Thyroid gland (tissue), 4 donors: ENCODE measurements around the gene CCDC92. TPM values are rescaled to one million over a fixed set of nuclear protein-coding genes. Genes with fewer than 3 reads are reported as not detected.

ENCODE experiments used
- DNase-seq, 2 donors: peaks; one replicate each; pipeline ENCODE4 v3.0.0-alpha.2; 2019
- H3K27ac ChIP-seq, 3 donors: fragments of 200-600 bp; sonication (generic); 1 replicate in 2 of 3; 2 replicates in 1 of 3; pipeline ENCODE4 v1.5.1; 2016 to 2019; ENCODE audit warnings: mild to moderate bottlenecking in 1 of 3, moderate library complexity in 1 of 3
- H3K27me3 ChIP-seq: fragments of 200-600 bp; sonication (generic); one replicate; pipeline ENCODE4 v1.5.1; 2019
- H3K36me3 ChIP-seq, 2 donors: fragments of 200-600 bp; sonication (generic); one replicate each; pipeline ENCODE4 v1.5.1; 2016 to 2019
- H3K4me1 ChIP-seq, 2 donors: fragments of 200-600 bp; sonication (generic); one replicate each; pipeline ENCODE4 v1.5.1; 2017 to 2019
- H3K4me3 ChIP-seq, 3 donors: fragments of 200-600 bp; sonication (generic); replicated peaks in 1 of 3; 1 replicate in 2 of 3; 2 replicates in 1 of 3; pipeline ENCODE4 v1.5.1; 2016; ENCODE audit warnings: mild to moderate bottlenecking in 1 of 3
- H3K9me3 ChIP-seq: fragments of 200-600 bp; sonication (generic); one replicate; pipeline ENCODE4 v1.5.1; 2017
- POLR2A ChIP-seq, 2 donors: fragments of 450-650 bp; IDR thresholded peaks; one replicate each; pipeline ENCODE4 v1.6.1; 2017; ENCODE audit warnings: antibody characterized with exemption in 2 of 2, mild to moderate bottlenecking in 2 of 2, moderate library complexity in 1 of 2
- WGBS, 2 donors: methylation state at CpG; one replicate each; pipeline ENCODE4 v1.1.5; 2017; 5-methylcytosine and 5-hydroxymethylcytosine counted together
- intact Hi-C: fragments of 100-400 bp; cut with DNase I; formaldehyde crosslinking; loops from one replicate; pipeline ENCODE4 v1.15.1; 2023
- total RNA-seq, 4 donors: library from RNA; depleted of rRNA; stranded (reverse); fragments of >200 nt; gene quantifications; one replicate each; pipeline ENCODE4 v1.2.3, GENCODE V29; 2016
- TF ChIP-seq, protein P1 (sequence below), 6 experiments: fragments of 200-600 bp in 3 of 6; fragments of 450-650 bp in 3 of 6; sonication (generic) in 3 of 6; IDR thresholded peaks; one replicate each; pipeline ENCODE4 v1.5.1; 2016 to 2019; ENCODE audit warnings: antibody characterized with exemption in 6 of 6, mild to moderate bottlenecking in 2 of 6, inconsistent platforms in 1 of 6, moderate library complexity in 1 of 6

The CCDC92 gene
- total RNA-seq, result 10 to 100 TPM; 26.6 to 47.0 (median 39.1) TPM

- no peaks in the 10 kb centered on the region for H3K9me3 ChIP-seq
- H3K4me3 ChIP-seq, result peak within 1 kb of the TSS; percentile 56 to 94 (median 71)
- peak; percentile 96 for DNase-seq
- H3K36me3 ChIP-seq, result peaks cover 0 to 4% of the 10 kb centered on the region in 2 donors
- intact Hi-C loops, result no loop called here
- TF ChIP-seq POLR2A (IDR thresholded peaks at IDR 0.05), result peak; percentile 71 to 83
- TF ChIP-seq, protein P1, sequence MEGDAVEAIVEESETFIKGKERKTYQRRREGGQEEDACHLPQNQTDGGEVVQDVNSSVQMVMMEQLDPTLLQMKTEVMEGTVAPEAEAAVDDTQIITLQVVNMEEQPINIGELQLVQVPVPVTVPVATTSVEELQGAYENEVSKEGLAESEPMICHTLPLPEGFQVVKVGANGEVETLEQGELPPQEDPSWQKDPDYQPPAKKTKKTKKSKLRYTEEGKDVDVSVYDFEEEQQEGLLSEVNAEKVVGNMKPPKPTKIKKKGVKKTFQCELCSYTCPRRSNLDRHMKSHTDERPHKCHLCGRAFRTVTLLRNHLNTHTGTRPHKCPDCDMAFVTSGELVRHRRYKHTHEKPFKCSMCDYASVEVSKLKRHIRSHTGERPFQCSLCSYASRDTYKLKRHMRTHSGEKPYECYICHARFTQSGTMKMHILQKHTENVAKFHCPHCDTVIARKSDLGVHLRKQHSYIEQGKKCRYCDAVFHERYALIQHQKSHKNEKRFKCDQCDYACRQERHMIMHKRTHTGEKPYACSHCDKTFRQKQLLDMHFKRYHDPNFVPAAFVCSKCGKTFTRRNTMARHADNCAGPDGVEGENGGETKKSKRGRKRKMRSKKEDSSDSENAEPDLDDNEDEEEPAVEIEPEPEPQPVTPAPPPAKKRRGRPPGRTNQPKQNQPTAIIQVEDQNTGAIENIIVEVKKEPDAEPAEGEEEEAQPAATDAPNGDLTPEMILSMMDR (IDR thresholded peaks at IDR 0.05), result peak in 3 of 6 experiments; percentile 13 to 34 (median 23)
- H3K27ac ChIP-seq, result peak within 1 kb of the TSS; percentile 72 to 97 (median 93)
- no peaks in the 10 kb centered on the region for H3K27me3 ChIP-seq
- H3K4me1 ChIP-seq, result peaks cover 14 to 21% of the 10 kb centered on the region in 2 donors
- 0% methylated on average over 8 to 10 of the region's 138 CpGs for WGBS, 2 donors
These were observed at the start of gene CCDC92, which contains the start of gene ZNF664 for GRCh38 chr12:123972457-123973401. Gene CCDC92 (minus strand): TSS chr12:123972831. CDS start chr12:123944305, 28,526 bp downstream. Gene ZNF664 (plus strand): TSS chr12:123973215. CDS start chr12:124012145, 38,930 bp downstream.

GRCh38 chr12:124022161-124022560, 49.5 kb upstream of the CCDC92 start:
- H3K27me3 ChIP-seq, result no peaks in the 10 kb centered on the region
- no peak for DNase-seq
- intact Hi-C loops, result no loop called here
- no peaks in the 10 kb centered on the region for H3K9me3 ChIP-seq
- H3K27ac ChIP-seq, result no peak overlapping the region
- H3K4me3 ChIP-seq, result no peak overlapping the region
- TF ChIP-seq POLR2A (IDR thresholded peaks at IDR 0.05), result no peak
- TF ChIP-seq, protein P1 (IDR thresholded peaks at IDR 0.05), result no peak
- H3K4me1 ChIP-seq, result peaks cover 0 to 15% of the 10 kb centered on the region in 2 donors
- WGBS, 2 donors, result 93% methylated on average over 3 of the region's 3 CpGs
- H3K36me3 ChIP-seq, result no peaks in the 10 kb centered on the region

DNA sequence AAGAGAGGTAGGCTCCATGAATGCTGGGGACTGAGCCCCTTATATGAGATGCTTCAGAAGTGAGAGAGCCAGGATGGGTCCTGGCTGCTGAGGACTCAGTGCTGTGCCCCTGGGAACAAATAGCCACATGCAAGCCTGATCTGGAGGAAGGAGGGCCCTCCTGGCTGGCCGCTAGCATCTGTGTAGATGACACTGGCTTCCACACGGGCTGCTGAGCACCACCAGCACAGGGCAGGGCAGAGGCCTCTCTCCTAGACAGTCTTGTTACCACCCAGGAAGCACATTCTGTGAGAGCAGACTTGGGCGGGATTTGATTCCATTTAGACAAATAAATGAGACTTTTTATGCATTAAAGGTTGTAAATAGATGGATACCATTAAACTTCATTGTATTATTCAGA, 48.4 kb upstream of the CCDC92 start:
- Histone ChIP-seq H3K4me3 (no peak overlapping the region), H3K27ac (peak overlapping the region in 1 of 3 donors; percentile 49), H3K4me1 (peaks cover 0 to 15% of the 10 kb centered on the region in 2 donors), H3K36me3 (no peaks in the 10 kb centered on the region), H3K9me3 (no peaks in the 10 kb centered on the region), H3K27me3 (no peaks in the 10 kb centered on the region)
- 69 to 79% methylated on average over 2 to 3 of the region's 3 CpGs for whole genome bisulfite sequencing, 2 donors
- no peak for DNase-seq
- TF ChIP-seq, protein P1 (IDR thresholded peaks at IDR 0.05), result no peak
- no peak for TF ChIP-seq POLR2A (IDR thresholded peaks at IDR 0.05)
- intact Hi-C loops, result no loop called here

DNA sequence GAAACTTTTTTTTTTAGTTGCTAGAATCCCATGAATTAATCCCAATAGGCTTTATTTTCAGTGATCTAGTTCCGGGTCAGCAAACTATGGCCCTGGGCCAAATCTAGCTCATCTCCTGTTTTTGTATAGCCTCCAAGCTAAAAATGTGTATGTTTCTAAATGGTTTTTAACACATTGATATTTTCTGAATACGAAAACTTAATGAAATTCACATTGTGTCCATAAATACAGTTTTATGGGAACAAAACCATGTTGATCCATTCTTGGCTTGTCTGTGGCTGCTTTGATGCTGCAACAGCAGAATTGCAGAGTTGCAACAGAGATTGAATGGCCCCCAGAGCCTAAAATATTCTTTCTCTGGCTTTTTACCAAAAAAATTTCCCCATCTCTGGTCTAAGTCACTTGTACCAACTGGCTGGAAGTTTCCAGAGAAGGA, 47.9 kb upstream of the CCDC92 start:
- peak overlapping the region in 1 of 3 donors; percentile 49 for H3K27ac ChIP-seq
- no peaks in the 10 kb centered on the region for H3K36me3 ChIP-seq
- peaks cover 0 to 15% of the 10 kb centered on the region in 2 donors for H3K4me1 ChIP-seq
- no peak overlapping the region for H3K4me3 ChIP-seq
- no peaks in the 10 kb centered on the region for H3K27me3 ChIP-seq
- TF ChIP-seq, protein P1 (IDR thresholded peaks at IDR 0.05), result no peak
- no peak for TF ChIP-seq POLR2A (IDR thresholded peaks at IDR 0.05)
- WGBS, 2 donors, result 73 to 74% methylated on average over 2 of the region's 2 CpGs
- DNase-seq, result no peak
- intact Hi-C loops, result no loop called here
- no peaks in the 10 kb centered on the region for H3K9me3 ChIP-seq

DNA sequence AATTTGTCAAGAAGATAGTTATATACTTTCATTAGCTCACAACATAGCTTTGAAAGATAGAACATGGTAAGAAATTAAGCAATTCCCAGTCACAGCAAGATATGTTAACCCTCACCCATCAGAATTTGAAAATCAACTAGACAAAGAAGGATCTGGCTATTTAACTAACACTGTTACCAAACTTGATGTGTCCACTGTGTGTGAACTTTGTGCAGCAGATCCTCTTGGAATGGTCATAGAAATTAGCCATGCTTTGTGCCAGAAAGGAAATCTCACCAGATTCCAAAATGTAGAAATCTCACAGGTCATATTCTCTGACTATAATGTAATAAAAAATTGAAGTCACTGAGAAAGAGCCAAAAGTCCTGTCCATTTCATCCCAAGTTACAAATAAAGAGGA, 46.5 kb upstream of the CCDC92 start:
- Histone ChIP-seq H3K4me3 (no peak overlapping the region), H3K36me3 (no peaks in the 10 kb centered on the region), H3K27ac (peak overlapping the region in 1 of 3 donors; percentile 16), H3K27me3 (no peaks in the 10 kb centered on the region), H3K4me1 (peaks cover 0 to 15% of the 10 kb centered on the region in 2 donors), H3K9me3 (no peaks in the 10 kb centered on the region)
- intact Hi-C loops, result no loop called here
- no peak for DNase-seq
- TF ChIP-seq POLR2A (IDR thresholded peaks at IDR 0.05), result no peak
- TF ChIP-seq, protein P1 (IDR thresholded peaks at IDR 0.05), result no peak
